Mesenchymal stem cell (in vitro differentiated cells and primary cell): ENCODE data around the gene MASP2.

Experiments used
- DNase-seq: peaks from one replicate; pipeline ENCODE4 v3.0.0-alpha.2; 2013
- H2AFZ ChIP-seq: one replicate; pipeline ENCODE4 v1.6.1; 2013; ENCODE audit warnings: low read depth, mild to moderate bottlenecking, control low read depth, inconsistent platforms, low read length, moderate library complexity
- H2AK5ac ChIP-seq: 2 replicates; pipeline ENCODE4 v1.6.1; 2013; ENCODE audit warnings: low read length, moderate library complexity, mild to moderate bottlenecking, inconsistent platforms; ENCODE audit not compliant: severe bottlenecking
- H2BK120ac ChIP-seq: one replicate; pipeline ENCODE4 v1.6.1; 2013; ENCODE audit warnings: low read depth, mild to moderate bottlenecking, inconsistent platforms, low read length, moderate library complexity
- H2BK12ac ChIP-seq, 2 experiments: one replicate each; pipeline ENCODE4 v1.6.1; 2013; ENCODE audit warnings: inconsistent platforms in 2 of 2, low read length in 2 of 2, mild to moderate bottlenecking in 2 of 2, moderate library complexity in 2 of 2, control low read depth in 1 of 2
- H2BK15ac ChIP-seq: one replicate; pipeline ENCODE4 v1.6.1; 2013; ENCODE audit warnings: mild to moderate bottlenecking, low read depth, inconsistent platforms; ENCODE audit not compliant: poor library complexity, severe bottlenecking
- H2BK5ac ChIP-seq: 2 replicates; pipeline ENCODE4 v1.6.1; 2013; ENCODE audit warnings: low read depth, mild to moderate bottlenecking, low read length, control low read depth, inconsistent platforms; ENCODE audit not compliant: poor library complexity, severe bottlenecking
- H3K14ac ChIP-seq, 2 experiments: one replicate each; pipeline ENCODE4 v1.6.1; 2013; ENCODE audit warnings: inconsistent platforms in 2 of 2, low read length in 2 of 2, control low read depth in 1 of 2, mild to moderate bottlenecking in 1 of 2, moderate library complexity in 1 of 2
- H3K18ac ChIP-seq, 2 experiments: one replicate each; pipeline ENCODE4 v1.6.1; 2013; ENCODE audit warnings: inconsistent platforms in 2 of 2, low read length in 2 of 2, control low read depth in 1 of 2, low read depth in 1 of 2, mild to moderate bottlenecking in 1 of 2
- H3K23ac ChIP-seq, 2 experiments: one replicate each; pipeline ENCODE4 v1.6.1; 2013; ENCODE audit warnings: inconsistent platforms in 2 of 2, low read length in 2 of 2, mild to moderate bottlenecking in 2 of 2, moderate library complexity in 2 of 2, control low read depth in 1 of 2
- H3K27ac ChIP-seq: 2 replicates; pipeline ENCODE4 v1.5.1; 2013; ENCODE audit warnings: mild to moderate bottlenecking, moderate library complexity, low read length, control low read depth, inconsistent platforms; ENCODE audit not compliant: poor library complexity, severe bottlenecking
- H3K27me3 ChIP-seq, 2 experiments: 2 replicates each; pipeline versions ENCODE4 v1.6.1 to v1.7.0; 2013; ENCODE audit warnings: low read length in 2 of 2, mild to moderate bottlenecking in 2 of 2, moderate library complexity in 2 of 2, control low read depth in 1 of 2, inconsistent platforms in 1 of 2; ENCODE audit not compliant: control insufficient read depth in 1 of 2, insufficient read depth in 1 of 2
- H3K36me3 ChIP-seq, 2 experiments: 2 replicates each; pipeline versions ENCODE4 v1.6.1 to v1.7.0; 2013; ENCODE audit warnings: low read length in 2 of 2, control low read depth in 1 of 2, inconsistent platforms in 1 of 2, low read depth in 1 of 2, mild to moderate bottlenecking in 1 of 2; ENCODE audit not compliant: insufficient read depth in 2 of 2, control insufficient read depth in 1 of 2
- H3K4ac ChIP-seq, 2 experiments: one replicate each; pipeline ENCODE4 v1.6.1; 2013; ENCODE audit warnings: inconsistent platforms in 2 of 2, low read length in 2 of 2, mild to moderate bottlenecking in 2 of 2, moderate library complexity in 2 of 2, control low read depth in 1 of 2, low read depth in 1 of 2
- H3K4me1 ChIP-seq: 2 replicates; pipeline ENCODE4 v1.6.1; 2013; ENCODE audit warnings: low read depth, low read length, control low read depth; ENCODE audit not compliant: control insufficient read depth, insufficient read depth
- H3K4me2 ChIP-seq: 2 replicates; pipeline ENCODE4 v1.6.1; 2013; ENCODE audit warnings: low read length, mild to moderate bottlenecking, inconsistent platforms; ENCODE audit not compliant: poor library complexity, severe bottlenecking
- H3K4me3 ChIP-seq, 2 experiments: 2 replicates each; pipeline versions ENCODE4 v1.5.1 to v1.7.0; 2013; ENCODE audit warnings: low read length in 2 of 2, mild to moderate bottlenecking in 2 of 2, control low read depth in 1 of 2, low read depth in 1 of 2; ENCODE audit not compliant: insufficient read depth in 1 of 2
- H3K79me1 ChIP-seq: replicated peaks from 2 replicates; pipeline ENCODE4 v1.6.1; 2013; ENCODE audit warnings: mild to moderate bottlenecking, control low read depth, low read length, inconsistent platforms; ENCODE audit not compliant: poor library complexity, severe bottlenecking
- H3K9ac ChIP-seq: 2 replicates; pipeline ENCODE4 v1.7.0; 2013; ENCODE audit warnings: mild to moderate bottlenecking, low read length, moderate library complexity
- H3K9me3 ChIP-seq: 2 replicates; pipeline ENCODE4 v1.7.0; 2013; ENCODE audit warnings: mild to moderate bottlenecking, low read length; ENCODE audit not compliant: control insufficient read depth
- H4K8ac ChIP-seq: one replicate; pipeline ENCODE4 v1.6.1; 2013; ENCODE audit warnings: inconsistent platforms, mild to moderate bottlenecking, low read length, moderate library complexity
- H4K91ac ChIP-seq: one replicate; pipeline ENCODE4 v1.6.1; 2013; ENCODE audit warnings: mild to moderate bottlenecking, low read length, inconsistent platforms
- WGBS: methylation state at CpG from one replicate; pipeline ENCODE4 v1.1.7; 2013; ENCODE audit warnings: mixed read lengths; 5-methylcytosine and 5-hydroxymethylcytosine counted together

MASP2 gene

DNA sequence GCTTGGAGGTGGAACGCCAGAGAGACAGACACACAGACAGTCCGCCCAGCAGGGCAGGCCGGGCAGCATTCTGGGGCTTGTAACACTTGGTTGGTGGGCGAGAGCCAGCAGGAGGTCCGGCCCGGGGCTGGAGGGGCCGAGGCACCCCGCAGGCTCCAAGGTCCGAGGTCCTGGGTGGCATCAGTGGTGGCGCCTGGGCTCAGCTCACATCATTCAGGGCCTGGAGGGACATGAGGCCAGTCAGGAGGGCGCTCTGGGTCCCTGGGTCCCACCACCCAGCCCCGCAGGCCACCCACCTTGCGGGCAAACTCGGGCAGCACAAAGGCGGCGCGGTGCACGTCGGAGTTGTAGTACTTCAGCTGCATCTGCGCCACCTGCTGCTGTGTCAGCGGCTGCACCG is 7.6 kb upstream of the MASP2 start:
- Histone ChIP-seq H2BK120ac (no peak overlapping the region), H3K4ac (no peak overlapping the region), H3K79me1 (peaks cover 25% of the 10 kb centered on the region), H3K4me1 (peaks cover 11% of the 10 kb centered on the region), H2AFZ (no peak overlapping the region), H2BK15ac (no peak overlapping the region), H3K23ac (no peak overlapping the region), H3K18ac (no peak overlapping the region), H3K9me3 (no peaks in the 10 kb centered on the region), H2BK12ac (no peak overlapping the region), H3K14ac (no peak overlapping the region), H2AK5ac (no peak overlapping the region), H3K36me3 (peaks cover 30 to 59% of the 10 kb centered on the region in 2 experiments), H2BK5ac (no peak overlapping the region), H3K9ac (no peak overlapping the region), H3K27me3 (peaks cover 0 to 6% of the 10 kb centered on the region in 2 experiments), H3K4me2 (no peak overlapping the region), H3K27ac (no peak overlapping the region), H4K8ac (no peak overlapping the region), H3K4me3 (peak overlapping the region in 1 of 2 experiments; percentile 27), H4K91ac (no peak overlapping the region)
- no peak for DNase-seq
- WGBS, result 96% methylated on average over 22 of the region's 22 CpGs

DNA sequence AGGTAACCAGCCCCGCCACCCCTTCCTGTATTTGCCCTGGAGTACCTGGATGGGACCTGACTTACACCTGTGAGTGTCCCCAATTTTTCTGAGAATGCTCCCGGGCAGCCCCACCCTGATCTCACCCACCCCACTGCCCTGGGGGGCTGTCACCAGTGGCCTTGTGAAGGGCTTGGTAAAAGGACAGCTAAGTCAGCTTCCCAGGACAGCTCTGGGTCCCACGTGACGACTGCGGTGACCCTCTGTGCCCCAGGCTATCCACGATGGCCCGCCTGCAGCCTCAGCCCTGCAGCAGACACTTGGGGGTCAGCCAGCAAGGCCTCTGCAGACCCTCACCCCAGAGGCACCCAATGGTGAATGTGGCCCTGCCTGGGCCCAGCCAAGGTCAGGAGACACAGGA is 7.1 kb upstream of the MASP2 start:
- Histone ChIP-seq H3K14ac (no peak overlapping the region), H2AFZ (no peak overlapping the region), H2BK15ac (no peak overlapping the region), H3K4me1 (peaks cover 11% of the 10 kb centered on the region), H3K27ac (no peak overlapping the region), H2AK5ac (no peak overlapping the region), H3K36me3 (peaks cover 30 to 59% of the 10 kb centered on the region in 2 experiments), H2BK120ac (no peak overlapping the region), H2BK12ac (no peak overlapping the region), H3K27me3 (peaks cover 0 to 6% of the 10 kb centered on the region in 2 experiments), H3K4ac (no peak overlapping the region), H3K23ac (no peak overlapping the region), H2BK5ac (no peak overlapping the region), H3K9me3 (no peaks in the 10 kb centered on the region), H3K4me3 (no peak overlapping the region), H3K79me1 (peaks cover 23% of the 10 kb centered on the region), H4K91ac (no peak overlapping the region), H3K4me2 (no peak overlapping the region), H3K18ac (no peak overlapping the region), H4K8ac (no peak overlapping the region), H3K9ac (no peak overlapping the region)
- DNase-seq, result no peak
- WGBS, result 96% methylated on average over 7 of the region's 7 CpGs

DNA sequence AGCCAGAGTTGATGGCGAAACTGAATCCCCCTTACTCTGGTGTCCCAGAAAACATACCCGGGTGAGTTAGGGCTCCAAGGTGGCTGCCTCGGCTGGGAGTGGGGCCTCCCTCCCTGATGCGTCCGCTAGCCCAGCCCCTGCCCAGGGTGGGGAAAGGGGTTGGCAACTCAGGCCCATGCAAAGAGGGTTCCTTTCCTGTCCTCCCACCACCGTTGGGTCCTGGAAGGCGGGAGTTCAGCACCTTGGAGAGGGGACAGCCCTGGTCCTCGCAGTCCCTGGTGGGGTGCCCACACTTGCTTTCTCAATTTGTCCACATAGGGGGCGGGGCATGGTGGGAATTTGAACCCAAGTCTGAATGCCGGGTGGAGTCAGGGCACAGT is 6.7 kb upstream of the MASP2 start:
- DNase-seq, result peak; percentile 15
- Histone ChIP-seq H2BK5ac (no peak overlapping the region), H3K27me3 (peaks cover 0 to 6% of the 10 kb centered on the region in 2 experiments), H3K36me3 (peaks cover 30 to 59% of the 10 kb centered on the region in 2 experiments), H4K91ac (no peak overlapping the region), H3K4me2 (no peak overlapping the region), H3K14ac (no peak overlapping the region), H4K8ac (no peak overlapping the region), H3K27ac (no peak overlapping the region), H2BK12ac (no peak overlapping the region), H3K79me1 (peaks cover 18% of the 10 kb centered on the region), H3K18ac (no peak overlapping the region), H3K23ac (no peak overlapping the region), H3K4ac (no peak overlapping the region), H2AFZ (no peak overlapping the region), H3K4me1 (peaks cover 6% of the 10 kb centered on the region), H3K4me3 (no peak overlapping the region), H2BK120ac (no peak overlapping the region), H2BK15ac (no peak overlapping the region), H3K9me3 (no peaks in the 10 kb centered on the region), H2AK5ac (no peak overlapping the region), H3K9ac (no peak overlapping the region)
- WGBS, result 77% methylated on average over 10 of the region's 10 CpGs

DNA sequence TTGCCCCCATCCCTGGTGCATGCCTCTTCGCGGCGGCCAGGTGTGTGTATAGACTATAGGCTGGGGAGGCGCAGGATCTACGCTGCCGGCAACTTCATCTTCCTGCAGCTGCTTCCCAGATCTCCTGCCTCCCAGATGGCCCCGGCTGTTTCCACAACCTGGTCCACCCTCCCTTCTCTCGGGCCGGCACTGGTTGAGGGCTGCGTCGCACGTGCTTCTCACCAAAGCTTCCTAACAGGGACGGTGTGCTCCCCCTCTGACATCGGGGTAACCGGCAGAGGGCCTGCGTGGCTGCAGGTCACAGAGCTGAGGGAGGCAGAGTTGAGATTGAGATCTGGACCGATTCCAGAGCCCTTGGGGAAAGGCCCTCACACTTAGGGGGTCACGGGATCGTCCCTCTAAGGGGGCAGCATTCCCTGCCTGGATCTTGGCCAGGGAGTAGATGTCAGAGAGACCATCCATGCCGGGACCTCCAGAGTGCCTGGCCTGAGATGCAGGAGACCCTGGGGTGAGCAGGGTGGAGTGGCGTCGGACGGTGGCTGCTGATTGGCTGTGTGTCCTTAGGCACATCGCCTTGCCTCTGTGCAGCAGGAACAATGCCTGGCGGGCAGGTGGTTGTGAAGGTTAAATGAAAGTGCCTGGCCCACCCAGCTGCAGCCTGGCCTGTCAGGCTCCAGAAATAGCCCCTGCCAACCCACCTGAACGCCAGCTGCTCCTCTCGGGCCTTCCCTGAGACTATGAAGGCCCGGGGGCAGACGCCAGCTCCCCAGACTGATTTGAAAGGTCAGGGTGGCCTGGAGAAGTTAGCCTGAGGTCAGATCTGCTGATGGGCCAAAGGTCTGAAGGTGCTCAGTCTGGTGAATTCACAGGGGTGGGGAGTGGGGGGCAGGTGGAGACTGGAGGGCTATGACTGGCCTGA is 6.1 kb upstream of the MASP2 start:
- DNase-seq, result no peak
- H3K27ac ChIP-seq, result no peak overlapping the region
- H3K4me1 ChIP-seq, result peaks cover 2% of the 10 kb centered on the region
- WGBS, result 80% methylated on average over 28 of the region's 29 CpGs
- no peak overlapping the region for H2BK12ac ChIP-seq
- no peaks in the 10 kb centered on the region for H3K9me3 ChIP-seq
- H4K91ac ChIP-seq, result no peak overlapping the region
- H2AK5ac ChIP-seq, result no peak overlapping the region
- no peak overlapping the region for H2BK15ac ChIP-seq
- H3K23ac ChIP-seq, result no peak overlapping the region
- H2BK5ac ChIP-seq, result no peak overlapping the region
- no peak overlapping the region for H4K8ac ChIP-seq
- H3K36me3 ChIP-seq, result peaks cover 30 to 54% of the 10 kb centered on the region in 2 experiments
- no peak overlapping the region for H3K9ac ChIP-seq
- H3K18ac ChIP-seq, result no peak overlapping the region
- no peak overlapping the region for H2BK120ac ChIP-seq
- H3K4ac ChIP-seq, result no peak overlapping the region
- H3K27me3 ChIP-seq, result peaks cover 0 to 6% of the 10 kb centered on the region in 2 experiments
- no peak overlapping the region for H3K4me2 ChIP-seq
- H3K79me1 ChIP-seq, result peaks cover 15% of the 10 kb centered on the region
- no peak overlapping the region for H2AFZ ChIP-seq
- H3K14ac ChIP-seq, result no peak overlapping the region
- H3K4me3 ChIP-seq, result no peak overlapping the region
